Measurements from ENCODE around the gene PLPPR3. TPM values are rescaled to one million over a fixed set of nuclear protein-coding genes. Genes with fewer than 3 reads are reported as not detected.

Gene PLPPR3
- total and polyA plus RNA-seq, 9 of the 15 experiments (the other 6 are each of a cell fraction or from before 2014, with no cell fraction given): 0.01 to 48.2 (median 8.6) TPM

DNA sequence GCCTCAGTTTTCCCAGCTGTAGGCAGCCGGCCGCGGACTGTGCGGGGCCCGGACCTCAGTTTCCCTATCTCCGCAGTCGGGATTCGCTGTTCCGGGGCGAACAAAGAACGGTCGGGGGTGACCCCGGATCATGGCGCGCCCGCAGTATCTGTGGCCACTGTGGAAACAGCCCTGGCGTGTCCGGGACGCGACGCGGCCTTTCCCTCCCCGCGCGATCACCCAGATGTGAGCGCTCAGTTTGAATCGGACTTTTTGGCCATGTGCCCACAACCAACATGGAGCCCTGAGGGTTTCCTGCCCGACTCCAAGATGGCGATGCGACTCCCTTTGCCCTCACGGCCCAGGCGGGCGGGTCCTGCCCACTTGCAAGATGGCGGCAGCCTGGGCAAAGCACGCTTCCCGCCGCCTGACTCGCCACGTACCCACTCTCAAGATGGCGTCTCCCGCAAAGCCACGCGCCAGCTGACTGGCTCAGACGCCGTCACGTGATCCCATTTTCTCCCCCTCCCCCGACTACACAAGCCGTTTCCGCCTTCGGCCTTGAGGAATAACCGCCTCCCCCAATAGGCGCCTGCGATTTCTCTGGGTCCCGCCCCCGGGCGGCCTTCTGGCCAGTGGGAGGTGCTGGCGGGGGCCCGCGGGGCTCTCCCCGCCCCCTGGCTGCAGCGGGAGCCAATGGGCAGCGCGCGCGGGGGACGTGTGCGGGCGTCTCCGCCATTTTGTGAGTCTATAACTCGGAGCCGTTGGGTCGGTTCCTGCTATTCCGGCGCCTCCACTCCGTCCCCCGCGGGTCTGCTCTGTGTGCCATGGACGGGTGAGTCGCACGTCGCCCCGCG lies 24.8 kb downstream of the PLPPR3 start, which contains the start of gene PTBP1 (continued):
- TF ChIP-seq, protein P1, sequence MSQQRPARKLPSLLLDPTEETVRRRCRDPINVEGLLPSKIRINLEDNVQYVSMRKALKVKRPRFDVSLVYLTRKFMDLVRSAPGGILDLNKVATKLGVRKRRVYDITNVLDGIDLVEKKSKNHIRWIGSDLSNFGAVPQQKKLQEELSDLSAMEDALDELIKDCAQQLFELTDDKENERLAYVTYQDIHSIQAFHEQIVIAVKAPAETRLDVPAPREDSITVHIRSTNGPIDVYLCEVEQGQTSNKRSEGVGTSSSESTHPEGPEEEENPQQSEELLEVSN (IDR thresholded peaks at IDR 0.05; ENCODE audit: borderline replicate concordance in 1 of 2, extremely low read depth in 1 of 2, insufficient read depth in 1 of 2, insufficient read length in 1 of 2, low read depth in 1 of 2, low read length in 1 of 2, poor library complexity in 1 of 2, severe bottlenecking in 1 of 2): peak; percentile 67 to 88
- TF ChIP-seq, protein P2, sequence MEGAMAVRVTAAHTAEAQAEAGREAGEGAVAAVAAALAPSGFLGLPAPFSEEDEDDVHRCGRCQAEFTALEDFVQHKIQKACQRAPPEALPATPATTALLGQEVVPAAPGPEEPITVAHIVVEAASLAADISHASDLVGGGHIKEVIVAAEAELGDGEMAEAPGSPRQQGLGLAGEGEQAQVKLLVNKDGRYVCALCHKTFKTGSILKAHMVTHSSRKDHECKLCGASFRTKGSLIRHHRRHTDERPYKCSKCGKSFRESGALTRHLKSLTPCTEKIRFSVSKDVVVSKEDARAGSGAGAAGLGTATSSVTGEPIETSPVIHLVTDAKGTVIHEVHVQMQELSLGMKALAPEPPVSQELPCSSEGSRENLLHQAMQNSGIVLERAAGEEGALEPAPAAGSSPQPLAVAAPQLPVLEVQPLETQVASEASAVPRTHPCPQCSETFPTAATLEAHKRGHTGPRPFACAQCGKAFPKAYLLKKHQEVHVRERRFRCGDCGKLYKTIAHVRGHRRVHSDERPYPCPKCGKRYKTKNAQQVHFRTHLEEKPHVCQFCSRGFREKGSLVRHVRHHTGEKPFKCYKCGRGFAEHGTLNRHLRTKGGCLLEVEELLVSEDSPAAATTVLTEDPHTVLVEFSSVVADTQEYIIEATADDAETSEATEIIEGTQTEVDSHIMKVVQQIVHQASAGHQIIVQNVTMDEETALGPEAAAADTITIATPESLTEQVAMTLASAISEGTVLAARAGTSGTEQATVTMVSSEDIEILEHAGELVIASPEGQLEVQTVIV (CRISPR knock-in tag; IDR thresholded peaks at IDR 0.05; ENCODE audit: borderline replicate concordance): no peak
- TF ChIP-seq SAFB2 (IDR thresholded peaks at IDR 0.05; ENCODE audit: borderline replicate concordance, low read depth, low read length, severe bottlenecking): no peak
- 0 out of 2 replicates have a peak, but pooled peaks have one; percentile 57 for TF ChIP-seq SREBF2 (CRISPR knock-in tag; IDR thresholded peaks at IDR 0.05)
- no peak for TF ChIP-seq POLR3G (IDR thresholded peaks at IDR 0.05; ENCODE audit: extremely low read depth, insufficient read length, insufficient replicate concordance)
- TF ChIP-seq, protein P3, sequence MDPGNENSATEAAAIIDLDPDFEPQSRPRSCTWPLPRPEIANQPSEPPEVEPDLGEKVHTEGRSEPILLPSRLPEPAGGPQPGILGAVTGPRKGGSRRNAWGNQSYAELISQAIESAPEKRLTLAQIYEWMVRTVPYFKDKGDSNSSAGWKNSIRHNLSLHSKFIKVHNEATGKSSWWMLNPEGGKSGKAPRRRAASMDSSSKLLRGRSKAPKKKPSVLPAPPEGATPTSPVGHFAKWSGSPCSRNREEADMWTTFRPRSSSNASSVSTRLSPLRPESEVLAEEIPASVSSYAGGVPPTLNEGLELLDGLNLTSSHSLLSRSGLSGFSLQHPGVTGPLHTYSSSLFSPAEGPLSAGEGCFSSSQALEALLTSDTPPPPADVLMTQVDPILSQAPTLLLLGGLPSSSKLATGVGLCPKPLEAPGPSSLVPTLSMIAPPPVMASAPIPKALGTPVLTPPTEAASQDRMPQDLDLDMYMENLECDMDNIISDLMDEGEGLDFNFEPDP (CRISPR knock-in tag; IDR thresholded peaks at IDR 0.05): no peak
- peak; percentile 60 for TF ChIP-seq BCOR (IDR thresholded peaks at IDR 0.05)
- no peak for TF ChIP-seq ZNF77 (CRISPR knock-in tag; IDR thresholded peaks at IDR 0.05)
- TF ChIP-seq FOXJ3 (CRISPR knock-in tag; IDR thresholded peaks at IDR 0.05): no peak
- TF ChIP-seq NCOA4 (IDR thresholded peaks at IDR 0.05; ENCODE audit: partially characterized antibody): no peak
- TF ChIP-seq NFIC (IDR thresholded peaks at IDR 0.05): peak; percentile 96
- peak; percentile 94 for TF ChIP-seq SAP30 (IDR thresholded peaks at IDR 0.05; ENCODE audit: borderline replicate concordance, insufficient read depth, low read depth, low read length, poor library complexity, severe bottlenecking)
- TF ChIP-seq ZNF41 (CRISPR knock-in tag; conservative IDR thresholded peaks at IDR 0.05): no peak; the same call in 1 of the 2 replicates
- no peak for TF ChIP-seq ZNF707 (CRISPR knock-in tag; conservative IDR thresholded peaks at IDR 0.05)
- peak; percentile 54; the same call in 1 of the 2 replicates for TF ChIP-seq GATAD2A (IDR thresholded peaks at IDR 0.05)
- TF ChIP-seq JUN (IDR thresholded peaks at IDR 0.05; ENCODE audit: borderline replicate concordance, low read depth, low read length): peak; percentile 78; the same call in 1 of the 2 replicates
- TF ChIP-seq JUN (CRISPR knock-in tag; IDR thresholded peaks at IDR 0.05; ENCODE audit: borderline replicate concordance): no peak
- no peak for TF ChIP-seq ZNF184 (CRISPR knock-in tag; IDR thresholded peaks at IDR 0.05)
- TF ChIP-seq, protein P4, sequence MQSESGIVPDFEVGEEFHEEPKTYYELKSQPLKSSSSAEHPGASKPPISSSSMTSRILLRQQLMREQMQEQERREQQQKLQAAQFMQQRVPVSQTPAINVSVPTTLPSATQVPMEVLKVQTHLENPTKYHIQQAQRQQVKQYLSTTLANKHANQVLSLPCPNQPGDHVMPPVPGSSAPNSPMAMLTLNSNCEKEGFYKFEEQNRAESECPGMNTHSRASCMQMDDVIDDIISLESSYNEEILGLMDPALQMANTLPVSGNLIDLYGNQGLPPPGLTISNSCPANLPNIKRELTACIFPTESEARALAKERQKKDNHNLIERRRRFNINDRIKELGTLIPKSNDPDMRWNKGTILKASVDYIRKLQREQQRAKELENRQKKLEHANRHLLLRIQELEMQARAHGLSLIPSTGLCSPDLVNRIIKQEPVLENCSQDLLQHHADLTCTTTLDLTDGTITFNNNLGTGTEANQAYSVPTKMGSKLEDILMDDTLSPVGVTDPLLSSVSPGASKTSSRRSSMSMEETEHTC (IDR thresholded peaks at IDR 0.05): peak; percentile 72; the same call in 1 of the 2 replicates
- no peak for TF ChIP-seq ZNF347 (CRISPR knock-in tag; IDR thresholded peaks at IDR 0.05; ENCODE audit: low read depth)
- TF ChIP-seq CHD1 (IDR thresholded peaks at IDR 0.05; ENCODE audit: low read length): no peak

Data from K562 (cell line).